Measurements from ENCODE around the gene NGEF.

DNA sequence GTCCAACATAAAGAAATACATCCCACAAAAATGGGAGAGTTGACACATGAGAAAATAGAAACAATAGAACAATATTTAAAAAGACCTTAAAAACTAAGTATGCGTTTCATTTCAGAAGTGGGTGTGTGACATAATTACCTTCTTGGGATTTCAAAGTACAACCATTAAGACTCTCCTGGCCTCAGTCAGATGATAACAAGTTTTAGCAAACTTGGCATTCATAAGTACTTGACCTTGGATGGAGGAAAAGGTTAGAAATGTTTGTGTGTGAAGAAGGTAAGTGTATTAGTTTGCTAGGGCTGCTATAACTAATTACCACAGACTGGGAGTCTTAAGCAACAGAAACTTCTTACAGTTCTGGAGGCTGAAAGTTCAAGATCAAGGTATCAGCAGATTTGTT is 4.9 kb upstream of the NGEF start:
- TF ChIP-seq, protein P1, sequence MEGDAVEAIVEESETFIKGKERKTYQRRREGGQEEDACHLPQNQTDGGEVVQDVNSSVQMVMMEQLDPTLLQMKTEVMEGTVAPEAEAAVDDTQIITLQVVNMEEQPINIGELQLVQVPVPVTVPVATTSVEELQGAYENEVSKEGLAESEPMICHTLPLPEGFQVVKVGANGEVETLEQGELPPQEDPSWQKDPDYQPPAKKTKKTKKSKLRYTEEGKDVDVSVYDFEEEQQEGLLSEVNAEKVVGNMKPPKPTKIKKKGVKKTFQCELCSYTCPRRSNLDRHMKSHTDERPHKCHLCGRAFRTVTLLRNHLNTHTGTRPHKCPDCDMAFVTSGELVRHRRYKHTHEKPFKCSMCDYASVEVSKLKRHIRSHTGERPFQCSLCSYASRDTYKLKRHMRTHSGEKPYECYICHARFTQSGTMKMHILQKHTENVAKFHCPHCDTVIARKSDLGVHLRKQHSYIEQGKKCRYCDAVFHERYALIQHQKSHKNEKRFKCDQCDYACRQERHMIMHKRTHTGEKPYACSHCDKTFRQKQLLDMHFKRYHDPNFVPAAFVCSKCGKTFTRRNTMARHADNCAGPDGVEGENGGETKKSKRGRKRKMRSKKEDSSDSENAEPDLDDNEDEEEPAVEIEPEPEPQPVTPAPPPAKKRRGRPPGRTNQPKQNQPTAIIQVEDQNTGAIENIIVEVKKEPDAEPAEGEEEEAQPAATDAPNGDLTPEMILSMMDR (IDR thresholded peaks at IDR 0.05), result no peak
- TF ChIP-seq POLR2A (IDR thresholded peaks at IDR 0.05), result no peak

Measured in uterus (tissue), 2 donors.